Stimulated activated CD4-positive, alpha-beta T cell treated with anti-CD3 and anti-CD28 coated beads, TNF-alpha, amount 100 ng/mL, for 48 hours (primary cell): ENCODE measurements around the gene PIK3CB.

ENCODE experiments used
- DNase-seq, 3 donors: peaks; one replicate each; pipeline ENCODE4 v3.0.0-alpha.2; 2020; ENCODE audit warnings: low read depth in 3 of 3

PIK3CB gene

GRCh38 chr3:138834596-138835396, at the start of gene PIK3CB:
Gene PIK3CB, minus strand, starts transcription at chr3:138834928. Its CDS starts 75,585 bp downstream, at chr3:138759343.
- DNase-seq: peak; percentile 70 to 91 (median 72)

- DNase-seq: no peak
These were observed 46.5 kb upstream of the PIK3CB start for GRCh38 chr3:138881233-138881632.

GRCh38 chr3:138879541-138880380, 45.0 kb upstream of the PIK3CB start:
- DNase-seq: no peak

GRCh38 chr3:138877226-138877625, 42.5 kb upstream of the PIK3CB start:
- no peak for DNase-seq

GRCh38 chr3:138875754-138876664, 41.3 kb upstream of the PIK3CB start:
- no peak for DNase-seq

- no peak for DNase-seq
These were observed 40.5 kb upstream of the PIK3CB start for GRCh38 chr3:138875096-138875753.

GRCh38 chr3:138873471-138874278, 38.9 kb upstream of the PIK3CB start:
- DNase-seq: no peak

- DNase-seq: no peak
These were observed 37.9 kb upstream of the PIK3CB start for GRCh38 chr3:138872632-138873031.

GRCh38 chr3:138867996-138868395, 33.3 kb upstream of the PIK3CB start:
- no peak for DNase-seq

- DNase-seq: no peak
These were observed 29.0 kb upstream of the PIK3CB start for GRCh38 chr3:138863776-138864113.

GRCh38 chr3:138862924-138863775, 28.4 kb upstream of the PIK3CB start:
- no peak for DNase-seq

GRCh38 chr3:138862531-138862923, 27.8 kb upstream of the PIK3CB start:
- no peak for DNase-seq

- DNase-seq: no peak
These were observed 27.1 kb upstream of the PIK3CB start for GRCh38 chr3:138861798-138862197.

- DNase-seq: no peak
These were observed 22.1 kb upstream of the PIK3CB start for GRCh38 chr3:138856799-138857198.

GRCh38 chr3:138854940-138855339, 20.2 kb upstream of the PIK3CB start:
- no peak for DNase-seq

- DNase-seq: no peak
These were observed 19.5 kb upstream of the PIK3CB start for GRCh38 chr3:138854204-138854603.

GRCh38 chr3:138850151-138850550, 15.4 kb upstream of the PIK3CB start:
- no peak for DNase-seq

- no peak for DNase-seq
These were observed 14.7 kb upstream of the PIK3CB start for GRCh38 chr3:138849222-138849940.

GRCh38 chr3:138848696-138849095, 14.0 kb upstream of the PIK3CB start:
- DNase-seq: no peak
